GM08714 (cell line): ENCODE data around the gene ARHGEF37.
"Not testable (repeated sequence)": the region's sequence is repeated elsewhere in the genome, so short reads cannot be mapped to it uniquely, and the experiment has no call there.

Experiments used
- H3K4me3 ChIP-seq: fragments of 200-500 bp; sonication (Bioruptor generic); 2 replicates; pipeline ENCODE4 v1.5.1; 2014; ENCODE audit warnings: mild to moderate bottlenecking, low read length, inconsistent platforms
- ZNF274 ChIP-seq: IDR thresholded peaks from 2 replicates; pipeline ENCODE4 v1.6.1; 2012; ENCODE audit warnings: mild to moderate bottlenecking, low read depth, low read length

Gene ARHGEF37

DNA sequence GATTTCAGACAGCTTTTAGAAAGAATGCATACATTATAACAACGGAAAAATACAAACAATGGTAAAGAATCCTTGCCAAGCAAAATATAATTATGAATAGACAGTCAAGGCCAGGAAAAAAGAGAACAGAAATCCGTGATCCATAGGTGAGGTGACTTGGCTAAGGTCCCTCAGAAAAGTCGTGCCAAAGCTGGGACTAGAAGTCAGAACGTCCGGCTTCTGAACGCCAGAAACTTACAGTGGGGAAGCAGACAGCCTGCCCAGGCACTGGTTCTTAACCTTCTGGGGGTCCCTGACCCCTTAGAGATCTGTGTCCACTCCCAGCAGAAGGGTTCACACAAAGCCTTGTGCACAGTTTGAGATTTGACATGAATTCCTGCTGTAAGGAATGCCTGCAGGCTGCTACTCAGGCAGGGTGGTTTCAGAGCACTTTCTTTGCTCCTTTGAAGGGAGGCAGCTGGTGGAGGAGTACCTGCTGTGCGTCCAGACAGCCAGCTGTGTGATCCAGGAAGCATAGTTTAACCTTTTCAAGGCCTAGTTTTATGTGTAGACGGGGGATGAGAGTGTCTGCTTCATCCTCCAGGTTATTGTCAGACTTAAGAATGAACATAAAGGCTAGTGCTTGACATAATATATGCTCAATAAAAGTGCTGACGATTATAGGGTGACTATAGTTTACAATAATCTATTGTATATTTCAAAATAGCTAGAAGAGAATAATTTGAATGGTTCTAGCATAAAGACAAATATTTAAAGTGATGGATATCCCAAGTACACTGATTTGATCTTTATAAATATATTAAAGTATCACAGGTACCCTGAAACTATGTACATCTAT, 852 bp downstream of the ARHGEF37 start:
- H3K4me3 ChIP-seq: no peak overlapping the region
- TF ChIP-seq ZNF274: no peak

DNA sequence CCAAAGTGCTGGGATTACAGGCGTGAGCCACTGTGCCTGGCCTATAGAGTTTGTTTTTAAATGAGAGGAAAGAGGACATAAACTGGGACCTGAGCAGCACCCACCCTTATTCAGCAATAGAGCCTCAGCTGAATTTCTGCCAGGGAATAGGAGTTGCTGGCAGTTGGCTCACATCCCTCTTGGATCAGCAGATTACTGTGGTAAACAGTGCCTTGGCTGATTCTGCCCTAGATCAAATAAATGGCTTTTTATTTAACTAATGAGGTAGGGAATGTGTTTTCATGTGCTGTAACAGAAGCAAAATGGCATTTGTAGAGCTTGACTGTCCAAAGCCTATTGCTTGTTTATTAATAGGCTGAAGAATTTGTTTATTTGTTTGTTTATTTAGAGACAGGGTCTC, 2.1 kb downstream of the ARHGEF37 start:
- no peak for TF ChIP-seq ZNF274
- H3K4me3 ChIP-seq: no peak overlapping the region

GRCh38 chr5:149584121-149584520, 2.8 kb downstream of the ARHGEF37 start:
- H3K4me3 ChIP-seq: no peak overlapping the region
- no peak for TF ChIP-seq ZNF274

- no peak overlapping the region for H3K4me3 ChIP-seq
- TF ChIP-seq ZNF274: no peak
These were observed 4.6 kb downstream of the ARHGEF37 start for GRCh38 chr5:149585910-149586309.

DNA sequence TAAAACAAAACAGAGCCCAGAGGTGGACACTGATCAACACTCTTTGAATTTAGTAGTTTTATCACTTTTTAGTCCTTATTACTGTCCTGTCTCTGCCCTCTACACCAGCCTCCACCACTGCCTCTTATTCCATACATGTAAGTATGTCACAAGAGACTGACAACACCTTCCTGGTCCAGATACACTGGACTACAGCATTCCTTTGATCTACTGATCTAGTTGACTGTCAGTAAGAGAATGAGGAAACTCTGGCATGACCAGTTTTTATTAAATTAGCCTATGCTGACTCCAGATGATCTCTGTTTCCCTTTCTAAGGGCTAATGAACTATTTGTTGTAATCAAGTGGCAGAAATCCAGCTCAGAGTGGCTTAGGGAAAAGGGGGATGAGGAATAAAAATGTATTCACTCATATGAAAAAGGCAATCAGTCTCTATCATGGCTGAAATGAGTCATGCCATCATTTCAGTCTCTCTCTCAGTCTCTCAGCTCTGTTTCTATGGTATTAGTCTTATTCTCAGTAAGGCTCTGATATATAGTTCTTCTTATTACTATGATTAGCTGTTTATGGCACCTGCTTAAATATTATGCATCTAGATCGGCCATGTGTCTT, 5.5 kb downstream of the ARHGEF37 start:
- H3K4me3 ChIP-seq: no peak overlapping the region
- TF ChIP-seq ZNF274: no peak

DNA sequence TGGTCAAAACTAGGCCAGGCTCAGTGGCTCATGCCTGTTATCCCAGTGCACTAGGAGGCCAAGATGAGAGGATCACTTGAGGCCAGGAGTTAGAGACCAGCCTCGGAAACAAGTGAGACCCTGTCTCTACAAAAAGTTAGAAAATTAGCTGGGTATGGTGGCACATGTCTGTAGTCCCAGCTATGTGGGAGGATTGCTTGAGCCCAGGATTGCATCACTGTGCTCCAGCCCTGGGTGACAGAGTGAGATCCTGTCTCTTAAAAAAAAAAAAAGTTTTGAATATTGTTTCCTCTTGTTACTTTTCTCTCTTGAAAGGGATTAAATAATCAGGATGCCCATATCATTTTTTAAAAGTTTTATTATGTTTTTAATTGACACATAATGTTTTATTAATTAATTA, 7.6 kb downstream of the ARHGEF37 start:
- no peak for TF ChIP-seq ZNF274
- H3K4me3 ChIP-seq: no peak overlapping the region

- TF ChIP-seq ZNF274: no peak
These were observed 12.1 kb downstream of the ARHGEF37 start for GRCh38 chr5:149593370-149593769.

GRCh38 chr5:149594206-149594895, 13.1 kb downstream of the ARHGEF37 start:
- no peak overlapping the region for H3K4me3 ChIP-seq
- TF ChIP-seq ZNF274: no peak

More at GRCh38 chr5:149593370-149593769, 12.1 kb downstream of the ARHGEF37 start:
- no peak overlapping the region for H3K4me3 ChIP-seq

DNA sequence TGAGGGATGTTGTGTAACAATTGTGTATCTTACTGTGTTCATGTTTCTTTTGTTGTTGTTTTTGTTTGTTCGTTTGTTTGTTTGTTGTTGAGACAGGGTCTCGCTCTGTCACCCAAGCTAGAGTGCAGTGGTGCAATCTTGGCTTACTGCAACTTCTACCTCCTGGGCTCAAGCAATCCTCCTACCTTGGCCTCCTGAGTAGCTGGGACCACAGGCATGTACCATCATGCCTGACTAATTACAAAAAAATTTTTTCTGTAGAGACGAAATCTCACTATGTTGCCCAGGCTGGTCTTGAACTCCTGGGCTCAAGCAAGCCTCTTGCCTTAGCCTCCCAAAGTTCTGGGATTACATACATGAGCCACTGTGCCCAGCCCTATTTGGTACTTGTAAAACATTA, 13.8 kb downstream of the ARHGEF37 start:
- not testable (repeated sequence) for H3K4me3 ChIP-seq

DNA sequence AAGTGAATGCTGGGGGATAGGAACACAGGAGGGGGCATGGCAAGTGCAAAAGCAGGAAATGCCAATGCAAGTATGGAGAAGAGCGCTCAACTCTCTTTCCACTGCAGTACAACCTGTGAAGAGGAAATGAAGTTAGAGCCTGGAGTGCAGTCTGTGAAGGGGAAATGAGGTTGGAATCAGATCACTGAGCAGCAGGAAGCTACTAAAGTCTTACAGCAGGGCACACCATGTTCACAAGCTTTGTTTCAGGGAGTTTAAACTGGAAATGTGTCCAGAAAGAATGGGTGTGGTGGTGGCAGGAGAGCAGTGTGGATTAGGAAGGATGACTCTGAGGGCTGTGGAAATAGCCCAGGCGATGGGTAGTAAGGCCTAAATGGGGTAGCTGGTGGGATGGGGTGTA, 15.4 kb downstream of the ARHGEF37 start:
- TF ChIP-seq ZNF274: no peak

GRCh38 chr5:149597618-149598017, 16.3 kb downstream of the ARHGEF37 start:
- TF ChIP-seq ZNF274: no peak
- no peak overlapping the region for H3K4me3 ChIP-seq

More for the DNA sequence above, 15.4 kb downstream of the ARHGEF37 start:
- no peak overlapping the region for H3K4me3 ChIP-seq

GRCh38 chr5:149598234-149598633, 16.9 kb downstream of the ARHGEF37 start:
- not testable (repeated sequence) for H3K4me3 ChIP-seq

DNA sequence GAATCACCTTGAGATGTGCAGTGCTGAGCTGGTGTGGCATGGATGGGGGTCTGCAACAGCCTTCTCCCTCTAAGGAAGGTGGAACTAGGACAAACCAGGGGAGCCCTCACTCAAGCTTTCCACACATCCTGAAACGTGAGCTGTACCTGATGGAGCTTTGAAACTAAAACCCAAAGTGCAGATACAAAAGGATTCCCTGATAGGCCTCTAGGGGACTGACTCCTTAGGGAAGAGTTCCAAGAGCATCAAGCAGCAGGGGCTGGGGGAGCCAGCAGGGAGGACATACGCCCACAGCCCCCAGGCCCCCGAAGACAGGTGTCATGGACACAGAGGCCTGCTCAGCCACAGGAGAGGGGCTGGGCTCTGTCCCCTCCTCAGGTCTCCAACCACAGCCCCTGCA, 17.7 kb downstream of the ARHGEF37 start:
- H3K4me3 ChIP-seq: no peak overlapping the region
- TF ChIP-seq ZNF274: no peak

GRCh38 chr5:149599375-149599774, 18.1 kb downstream of the ARHGEF37 start:
- no peak for TF ChIP-seq ZNF274
- no peak overlapping the region for H3K4me3 ChIP-seq

DNA sequence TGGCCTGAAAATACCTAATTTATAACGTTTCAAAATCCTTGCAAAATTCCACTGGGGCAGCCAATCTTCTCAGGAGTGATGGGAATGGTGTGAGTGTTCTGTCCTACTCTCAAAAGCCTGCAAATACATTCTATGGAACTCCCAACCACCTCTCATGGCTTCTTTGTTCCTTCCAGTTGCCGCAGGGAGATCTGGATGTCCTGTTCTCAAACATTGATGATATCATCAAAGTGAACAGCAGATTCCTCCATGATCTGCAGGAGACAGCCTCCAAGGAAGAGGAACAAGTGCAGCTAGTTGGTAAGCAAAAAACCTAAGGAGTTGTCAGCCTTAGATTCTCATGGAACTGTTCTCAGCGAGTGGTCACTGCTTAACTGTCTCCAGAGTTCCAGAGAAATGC, 19.6 kb downstream of the ARHGEF37 start:
- TF ChIP-seq ZNF274: no peak
- no peak overlapping the region for H3K4me3 ChIP-seq
